Gastrocnemius medialis (tissue), 4 donors: ENCODE results near the gene REG3G. TPM values are rescaled to one million over a fixed set of nuclear protein-coding genes. Genes with fewer than 3 reads are reported as not detected.

ENCODE experiments used
- ATAC-seq, 2 donors: fragments of 150-250 bp; one replicate each; pipeline ENCODE4 v1.9.1; 2016
- DNase-seq, 2 donors: peaks; one replicate each; pipeline ENCODE4 v3.0.0-alpha.2; 2019
- H3K27ac ChIP-seq, 4 donors: fragments of 200-600 bp; sonication (generic); 1 replicate in 1 of 4; 2 replicates in 3 of 4; pipeline ENCODE4 v1.5.1; 2016 to 2018; ENCODE audit warnings: mild to moderate bottlenecking in 2 of 4, moderate library complexity in 1 of 4
- H3K27me3 ChIP-seq, 3 donors: fragments of 200-600 bp; sonication (generic) in 2 of 3; 1 replicate in 1 of 3; 2 replicates in 2 of 3; pipeline versions ENCODE4 v1.5.1 to v1.6.0; 2016 to 2019; ENCODE audit warnings: mild to moderate bottlenecking in 1 of 3, moderate library complexity in 1 of 3
- H3K36me3 ChIP-seq, 2 donors: fragments of 200-600 bp; sonication (generic) in 1 of 2; one replicate each; pipeline ENCODE4 v1.5.1; 2017 to 2018
- H3K4me1 ChIP-seq, 2 donors: fragments of 200-600 bp; sonication (generic) in 1 of 2; one replicate each; pipeline ENCODE4 v1.5.1; 2016 to 2017; ENCODE audit warnings: mild to moderate bottlenecking in 2 of 2
- H3K4me3 ChIP-seq, 4 donors: fragments of 200-600 bp; sonication (generic) in 3 of 4; 1 replicate in 1 of 4; 2 replicates in 3 of 4; pipeline ENCODE4 v1.5.1; 2016 to 2019; ENCODE audit warnings: mild to moderate bottlenecking in 2 of 4
- H3K9me3 ChIP-seq, 3 donors: fragments of 200-600 bp; sonication (generic) in 2 of 3; 1 replicate in 1 of 3; 2 replicates in 2 of 3; pipeline ENCODE4 v1.5.1; 2016 to 2019
- POLR2A ChIP-seq, 2 donors: fragments of 450-650 bp; IDR thresholded peaks; one replicate each; pipeline ENCODE4 v1.6.1; 2017; ENCODE audit warnings: antibody characterized with exemption in 2 of 2, mild to moderate bottlenecking in 2 of 2, moderate library complexity in 2 of 2
- in situ Hi-C, 4 donors: fragments of 200-750 bp; cut with MboI; loops; one replicate each; pipeline versions ENCODE4 v1.15.0 to v1.8.0; 2017; ENCODE audit warnings: low sequenced_read_pairs in 4 of 4
- intact Hi-C: fragments of 100-400 bp; cut with DNase I; formaldehyde crosslinking; loops from one replicate; pipeline ENCODE4 v1.15.1; 2023; ENCODE audit warnings: low total_unique reads
- total RNA-seq, 4 donors: library from RNA; depleted of rRNA; stranded (reverse); fragments of >200 nt; gene quantifications; one replicate each; pipeline versions ENCODE4 v1.1.0 to v1.2.3, GENCODE V29; 2016
- TF ChIP-seq, protein P1 (sequence below), 5 experiments: fragments of 450-650 bp in 3 of 5; fragments of 200-600 bp in 2 of 5; sonication (generic) in 2 of 5; IDR thresholded peaks in 4 of 5; conservative IDR thresholded peaks in 1 of 5; 1 replicate in 4 of 5; 2 replicates in 1 of 5; pipeline ENCODE4 v1.5.1; 2016 to 2019; ENCODE audit warnings: antibody characterized with exemption in 5 of 5, mild to moderate bottlenecking in 3 of 5, moderate library complexity in 3 of 5

REG3G gene
- total RNA-seq, result not detected

DNA sequence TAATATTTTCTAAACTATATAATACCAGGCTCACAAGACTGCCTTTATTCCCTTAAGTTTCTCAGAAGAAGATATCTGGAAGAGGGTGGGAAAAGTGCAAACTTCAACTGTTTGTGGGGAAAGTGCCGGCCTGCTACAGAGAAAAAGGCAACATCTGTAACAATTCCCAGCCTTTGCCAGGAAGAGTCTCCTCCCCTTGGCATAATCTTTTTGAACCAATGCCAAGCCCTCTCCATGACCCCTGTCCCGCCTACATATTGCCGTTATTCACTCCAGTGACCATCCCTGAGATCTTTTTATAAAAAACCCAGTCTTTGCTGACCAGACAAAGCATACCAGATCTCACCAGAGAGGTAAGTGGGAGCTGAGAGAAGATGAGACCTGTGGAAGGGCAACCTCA lies at the start of gene REG3G:
TSS of gene REG3G (plus strand) at position 282 of the 400 bp plus-strand sequence. CDS start 392 bp downstream, outside the sequence.
- TF ChIP-seq, protein P1, sequence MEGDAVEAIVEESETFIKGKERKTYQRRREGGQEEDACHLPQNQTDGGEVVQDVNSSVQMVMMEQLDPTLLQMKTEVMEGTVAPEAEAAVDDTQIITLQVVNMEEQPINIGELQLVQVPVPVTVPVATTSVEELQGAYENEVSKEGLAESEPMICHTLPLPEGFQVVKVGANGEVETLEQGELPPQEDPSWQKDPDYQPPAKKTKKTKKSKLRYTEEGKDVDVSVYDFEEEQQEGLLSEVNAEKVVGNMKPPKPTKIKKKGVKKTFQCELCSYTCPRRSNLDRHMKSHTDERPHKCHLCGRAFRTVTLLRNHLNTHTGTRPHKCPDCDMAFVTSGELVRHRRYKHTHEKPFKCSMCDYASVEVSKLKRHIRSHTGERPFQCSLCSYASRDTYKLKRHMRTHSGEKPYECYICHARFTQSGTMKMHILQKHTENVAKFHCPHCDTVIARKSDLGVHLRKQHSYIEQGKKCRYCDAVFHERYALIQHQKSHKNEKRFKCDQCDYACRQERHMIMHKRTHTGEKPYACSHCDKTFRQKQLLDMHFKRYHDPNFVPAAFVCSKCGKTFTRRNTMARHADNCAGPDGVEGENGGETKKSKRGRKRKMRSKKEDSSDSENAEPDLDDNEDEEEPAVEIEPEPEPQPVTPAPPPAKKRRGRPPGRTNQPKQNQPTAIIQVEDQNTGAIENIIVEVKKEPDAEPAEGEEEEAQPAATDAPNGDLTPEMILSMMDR (IDR thresholded peaks at IDR 0.05 in 4 of 5, conservative IDR thresholded peaks at IDR 0.05 in 1 of 5), result no peak
- TF ChIP-seq POLR2A (IDR thresholded peaks at IDR 0.05), result no peak
- Histone ChIP-seq H3K36me3 (no peaks in the 10 kb centered on the region), H3K27me3 (no peaks in the 10 kb centered on the region), H3K4me1 (no peaks in the 10 kb centered on the region), H3K27ac (no peak within 1 kb of the TSS), H3K9me3 (no peaks in the 10 kb centered on the region), H3K4me3 (no peak within 1 kb of the TSS)
- intact Hi-C loops (no loop called here), in situ Hi-C loops (no loop called here)
- ATAC-seq (no peak), DNase-seq (no peak)

DNA sequence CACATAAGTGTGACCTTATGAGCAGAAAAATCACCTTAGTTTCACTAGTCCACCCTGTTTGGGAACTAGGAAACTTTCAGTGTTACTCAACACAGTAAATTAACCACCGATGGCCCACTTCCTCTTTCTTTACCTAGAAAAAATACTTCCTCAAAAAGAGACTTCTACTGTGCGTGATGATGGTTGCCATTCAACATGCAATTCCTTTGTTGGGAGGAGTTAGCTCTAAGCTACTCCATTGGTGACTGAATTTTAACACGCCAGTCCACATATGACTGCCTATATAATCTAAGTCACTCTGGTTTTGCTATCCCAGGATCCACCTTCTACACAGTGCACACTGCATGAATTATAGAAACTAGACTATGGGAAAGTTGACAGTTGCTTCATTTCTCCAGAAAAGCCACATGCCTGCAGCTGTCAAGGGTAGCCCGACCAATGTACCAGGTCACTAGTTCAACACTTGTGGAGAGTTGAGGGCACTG lies 47.8 kb upstream of the REG3G start:
- Histone ChIP-seq H3K27me3 (no peaks in the 10 kb centered on the region), H3K4me3 (no peak overlapping the region), H3K36me3 (no peaks in the 10 kb centered on the region), H3K4me1 (no peaks in the 10 kb centered on the region), H3K27ac (no peak overlapping the region), H3K9me3 (no peaks in the 10 kb centered on the region)
- DNase-seq, result no peak
- in situ Hi-C loops (no loop called here), intact Hi-C loops (no loop called here)
- no peak for ATAC-seq
- TF ChIP-seq, protein P1 (IDR thresholded peaks at IDR 0.05 in 4 of 5, conservative IDR thresholded peaks at IDR 0.05 in 1 of 5), result no peak
- no peak for TF ChIP-seq POLR2A (IDR thresholded peaks at IDR 0.05)

DNA sequence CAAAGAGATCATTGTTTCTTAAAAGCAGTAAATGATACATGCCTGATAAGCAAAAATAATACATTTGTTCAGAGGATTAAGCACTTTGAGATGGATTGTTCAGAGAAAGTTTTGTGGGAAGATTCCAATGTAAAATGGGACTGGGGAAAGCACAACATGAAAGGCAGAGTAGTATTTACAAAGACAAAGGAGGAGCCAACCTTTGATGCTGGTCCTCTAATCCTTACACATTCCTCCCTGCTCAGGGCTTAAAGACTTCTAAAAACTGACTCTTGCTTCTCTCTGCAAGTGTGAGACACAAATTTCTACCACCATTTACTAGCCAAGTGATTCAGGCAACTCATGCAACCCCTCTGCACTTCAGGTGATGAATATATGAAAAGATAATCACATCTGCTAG lies 47.2 kb upstream of the REG3G start:
- no peak for ATAC-seq
- in situ Hi-C loops, result no loop called here

DNA sequence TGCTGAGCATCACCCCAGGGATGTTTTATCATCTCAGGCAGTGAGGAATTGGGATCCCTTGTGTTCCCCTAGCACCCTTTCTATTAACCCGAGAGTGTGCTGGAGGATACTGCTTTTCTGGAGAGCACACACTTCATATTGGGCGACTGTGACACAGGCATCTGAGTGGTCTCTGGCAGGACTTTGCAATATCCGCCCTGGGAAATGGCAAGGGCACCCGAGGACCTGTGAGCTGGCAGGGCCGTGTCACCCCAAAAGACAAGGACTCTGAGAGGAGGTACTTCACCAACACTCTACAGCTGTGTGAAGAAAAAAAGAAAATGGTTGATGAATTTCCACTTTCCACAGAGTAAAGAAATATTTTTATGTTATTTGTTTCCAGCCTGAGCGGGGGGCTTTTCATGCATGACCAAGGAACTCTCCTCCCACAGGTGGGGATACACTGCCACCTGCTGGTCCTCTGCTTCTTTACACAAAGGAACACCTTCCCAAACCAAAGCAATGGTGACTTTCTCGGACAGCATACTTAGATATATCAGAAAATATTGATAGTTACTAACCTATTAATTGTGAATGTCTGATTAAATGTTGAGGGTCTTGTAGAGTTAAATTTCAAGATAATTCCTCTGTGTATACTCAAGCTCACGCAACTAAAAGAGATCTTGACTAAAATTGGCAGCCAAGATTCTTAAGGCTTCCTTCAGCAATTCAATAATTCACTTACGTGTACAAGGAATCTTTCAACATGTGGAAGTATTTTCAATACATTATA lies 45.9 kb upstream of the REG3G start:
- DNase-seq, result no peak
- H3K9me3 ChIP-seq, result no peaks in the 10 kb centered on the region
- ATAC-seq, result no peak
- no peaks in the 10 kb centered on the region for H3K27me3 ChIP-seq
- no peaks in the 10 kb centered on the region for H3K36me3 ChIP-seq
- intact Hi-C loops (no loop called here), in situ Hi-C loops (no loop called here)
- no peak overlapping the region for H3K27ac ChIP-seq
- TF ChIP-seq, protein P1 (IDR thresholded peaks at IDR 0.05 in 4 of 5, conservative IDR thresholded peaks at IDR 0.05 in 1 of 5), result peak in 3 of 5 experiments; percentile 46 to 57 (median 57)
- no peak for TF ChIP-seq POLR2A (IDR thresholded peaks at IDR 0.05)
- H3K4me1 ChIP-seq, result no peaks in the 10 kb centered on the region
- H3K4me3 ChIP-seq, result no peak overlapping the region

More for the DNA sequence above, 47.2 kb upstream of the REG3G start:
- Histone ChIP-seq H3K27ac (no peak overlapping the region), H3K4me1 (no peaks in the 10 kb centered on the region), H3K4me3 (no peak overlapping the region), H3K27me3 (no peaks in the 10 kb centered on the region), H3K9me3 (no peaks in the 10 kb centered on the region), H3K36me3 (no peaks in the 10 kb centered on the region)
- TF ChIP-seq, protein P1 (IDR thresholded peaks at IDR 0.05 in 4 of 5, conservative IDR thresholded peaks at IDR 0.05 in 1 of 5), result no peak
- no peak for TF ChIP-seq POLR2A (IDR thresholded peaks at IDR 0.05)
- intact Hi-C loops, result no loop called here
- no peak for DNase-seq
